Activated CD8-positive, alpha-beta memory T cell treated with anti-CD3 and anti-CD28 coated beads for 4 hours (primary cell): ENCODE data around the gene CDH2.

ENCODE experiments used
- DNase-seq, 2 donors: peaks; one replicate each; pipeline ENCODE4 v3.0.0-alpha.2; 2020; ENCODE audit warnings: low read depth in 2 of 2

The CDH2 gene

GRCh38 chr18:28168725-28169124, 8.2 kb downstream of the CDH2 start:
- DNase-seq = no peak

- DNase-seq = no peak
Measured at GRCh38 chr18:28167835-28168349, 9.0 kb downstream of the CDH2 start.

GRCh38 chr18:28164771-28165483, 12.0 kb downstream of the CDH2 start:
- no peak for DNase-seq

GRCh38 chr18:28163201-28163775, 13.6 kb downstream of the CDH2 start:
- DNase-seq = no peak

GRCh38 chr18:28161608-28162599, 15.0 kb downstream of the CDH2 start:
- DNase-seq = no peak

- DNase-seq = no peak
Measured at GRCh38 chr18:28159055-28159454, 17.9 kb downstream of the CDH2 start.

- DNase-seq = no peak
Measured at GRCh38 chr18:28158083-28158581, 18.8 kb downstream of the CDH2 start.

GRCh38 chr18:28153485-28154065, 23.4 kb downstream of the CDH2 start:
- no peak for DNase-seq

GRCh38 chr18:28152754-28153153, 24.2 kb downstream of the CDH2 start:
- no peak for DNase-seq

GRCh38 chr18:28152354-28152753, 24.6 kb downstream of the CDH2 start:
- DNase-seq = no peak

- no peak for DNase-seq
Measured at GRCh38 chr18:28151434-28151833, 25.5 kb downstream of the CDH2 start.

- no peak for DNase-seq
Measured at GRCh38 chr18:28150925-28151324, 26.0 kb downstream of the CDH2 start.

GRCh38 chr18:28149810-28150420, 27.0 kb downstream of the CDH2 start:
- no peak for DNase-seq

GRCh38 chr18:28147674-28148171, 29.2 kb downstream of the CDH2 start:
- DNase-seq = no peak

- no peak for DNase-seq
Measured at GRCh38 chr18:28143725-28144124, 33.2 kb downstream of the CDH2 start.

GRCh38 chr18:28138816-28139215, 38.1 kb downstream of the CDH2 start:
- no peak for DNase-seq

GRCh38 chr18:28136071-28136470, 40.9 kb downstream of the CDH2 start:
- no peak for DNase-seq

- no peak for DNase-seq
Measured at GRCh38 chr18:28134774-28135173, 42.2 kb downstream of the CDH2 start.

GRCh38 chr18:28132084-28132483, 44.8 kb downstream of the CDH2 start:
- no peak for DNase-seq

GRCh38 chr18:28128659-28128980, 48.3 kb downstream of the CDH2 start:
- DNase-seq = no peak
